Measurements from ENCODE around the gene NOTCH1.
A peak's percentile ranks its signal among the peaks of the same experiment; 100 is the strongest.
"Not testable (repeated sequence)": the region's sequence is repeated elsewhere in the genome, so short reads cannot be mapped to it uniquely, and the experiment has no call there.

Gene NOTCH1

DNA sequence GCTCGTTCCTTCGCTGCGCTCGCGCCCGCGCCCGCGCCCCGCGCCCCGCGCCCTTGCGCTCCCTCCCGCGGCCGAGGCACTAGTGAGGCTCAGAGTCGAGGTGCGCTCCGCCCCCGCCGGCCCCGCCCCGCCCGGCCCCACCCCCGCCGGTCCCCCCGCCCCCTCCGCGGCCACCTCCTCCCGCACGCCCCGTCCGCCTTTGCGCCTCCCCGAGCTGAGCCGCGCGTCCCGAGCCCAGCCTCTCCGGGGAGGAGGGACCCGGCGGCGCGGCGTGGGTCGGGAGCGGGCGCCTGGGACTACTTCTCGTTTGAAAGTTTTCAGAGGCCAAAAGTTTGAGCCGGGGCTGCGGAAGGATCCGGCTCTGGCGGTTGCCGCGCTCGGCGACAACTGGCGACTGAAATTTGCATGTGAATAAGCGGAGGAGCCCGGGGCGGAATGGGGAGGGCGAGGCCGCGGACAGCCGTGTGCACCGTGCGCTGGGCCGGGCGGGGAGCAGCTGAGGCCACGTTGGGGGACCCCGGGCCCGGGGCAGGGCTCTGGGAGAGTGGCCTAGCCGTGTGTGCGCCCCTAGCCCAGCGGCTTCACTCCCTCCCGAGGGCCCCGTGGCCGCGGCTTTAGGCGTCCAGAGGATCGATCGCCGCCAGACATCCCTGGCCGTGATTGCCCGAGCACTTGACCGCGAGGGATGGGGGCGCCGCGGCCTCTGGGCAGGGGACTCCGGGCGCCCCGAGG, at the start of gene NOTCH1:
TSS of gene NOTCH1 (minus strand) at position 84 of the 732 bp plus-strand sequence. CDS start 262 bp downstream, outside the sequence.
- DNase-seq, result peak; percentile 28

DNA sequence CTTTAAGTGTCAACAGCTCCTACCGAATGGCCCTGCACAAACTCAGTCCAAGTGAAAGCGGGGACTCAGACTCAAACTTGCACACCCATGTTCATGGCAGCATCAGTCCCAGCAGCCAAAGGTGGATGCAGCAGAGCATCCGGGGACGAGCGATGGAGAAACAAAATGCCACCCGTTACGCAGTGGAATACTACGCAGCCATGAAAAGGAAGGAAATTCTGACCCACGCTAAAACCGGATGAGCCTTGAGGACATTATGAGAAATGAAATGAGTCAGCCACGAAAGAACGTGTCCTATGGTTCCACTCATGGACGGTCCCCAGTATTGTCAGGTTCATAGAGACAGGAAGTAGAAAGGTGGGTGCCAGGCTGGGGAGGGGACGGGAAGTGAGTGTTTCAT, 48.6 kb upstream of the NOTCH1 start:
- DNase-seq, result no peak

DNA sequence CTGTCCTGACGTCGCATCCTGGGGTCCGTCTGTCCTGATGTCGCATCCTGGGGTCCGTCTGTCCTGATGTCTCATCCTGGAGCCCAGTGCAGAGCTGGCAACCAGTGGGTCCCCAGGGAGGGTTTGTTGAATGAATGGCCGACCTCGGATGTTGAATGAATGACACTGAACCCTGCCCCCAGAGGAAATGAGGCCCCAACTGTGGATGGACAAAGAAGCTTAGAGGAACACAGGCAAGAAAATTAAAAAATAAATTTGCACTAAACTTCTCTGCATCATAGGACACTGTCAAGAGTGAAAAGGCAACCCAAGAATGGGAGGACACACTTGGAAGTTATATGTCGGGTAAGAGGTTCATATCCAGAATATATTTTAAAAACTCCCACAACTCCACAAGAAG, 47.7 kb upstream of the NOTCH1 start:
- no peak for DNase-seq

DNA sequence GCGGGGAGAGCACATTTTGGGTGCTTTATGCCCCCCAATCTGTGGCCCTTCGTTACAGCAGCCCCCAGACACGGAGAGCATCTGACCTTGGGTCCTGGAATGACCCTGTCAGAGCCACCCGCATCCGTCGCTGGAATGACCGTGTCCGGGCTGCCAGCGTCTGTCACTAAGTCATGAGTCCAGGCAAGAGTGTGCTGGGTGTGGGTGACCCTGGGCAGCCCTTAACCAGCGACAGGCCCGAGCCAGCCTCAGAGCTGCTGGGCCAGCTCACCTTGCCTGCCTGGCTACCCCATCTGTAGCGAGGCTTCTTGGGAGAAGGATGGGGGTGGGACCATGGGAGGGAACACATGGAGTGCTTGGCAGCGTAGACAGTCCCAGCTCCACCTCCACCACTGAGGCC, 46.8 kb upstream of the NOTCH1 start:
- DNase-seq, result no peak

DNA sequence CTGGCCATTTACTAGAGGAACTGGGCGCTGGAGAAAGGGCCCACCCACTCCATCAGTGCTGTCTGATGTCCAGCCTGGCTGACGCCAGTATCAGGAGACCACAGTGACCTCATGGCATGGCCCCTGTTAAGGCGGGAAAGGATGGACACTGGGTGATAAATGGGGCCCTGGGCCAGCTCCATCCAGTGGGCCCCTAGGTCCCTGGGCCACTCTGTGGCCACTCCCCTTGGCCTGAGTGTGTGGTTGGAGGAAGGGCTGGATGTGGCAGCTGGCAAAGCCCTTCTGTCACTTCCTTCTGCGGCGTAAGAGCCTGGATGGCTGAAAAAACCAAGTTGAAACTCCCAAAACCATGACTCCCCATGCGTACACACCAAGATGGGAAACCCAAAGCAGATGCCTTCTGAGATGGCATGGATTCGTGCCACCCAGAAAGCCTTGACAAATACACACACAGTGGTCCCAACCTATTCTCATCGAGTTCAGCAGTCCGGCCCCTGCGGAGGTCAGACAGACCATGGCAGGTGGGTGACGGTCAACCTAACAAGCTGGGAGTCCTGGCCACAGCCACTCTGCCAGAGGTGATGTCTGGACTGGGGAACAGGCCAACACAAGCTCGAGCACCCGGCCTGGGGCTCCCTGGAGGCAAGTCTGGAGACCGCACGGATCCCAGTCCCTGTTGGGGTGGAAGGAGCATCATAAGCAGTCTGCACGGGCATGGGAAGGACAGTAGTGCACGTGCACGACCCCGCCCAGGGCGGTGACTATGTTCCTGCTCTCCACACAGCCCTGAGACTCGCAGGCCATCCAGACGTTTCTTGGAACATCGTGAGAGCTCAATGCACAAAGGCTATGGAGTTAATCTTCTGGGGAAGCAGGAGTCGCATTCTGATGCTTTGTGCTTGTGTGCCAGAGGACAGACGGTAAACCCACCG, 45.2 kb upstream of the NOTCH1 start:
- no peak for DNase-seq

DNA sequence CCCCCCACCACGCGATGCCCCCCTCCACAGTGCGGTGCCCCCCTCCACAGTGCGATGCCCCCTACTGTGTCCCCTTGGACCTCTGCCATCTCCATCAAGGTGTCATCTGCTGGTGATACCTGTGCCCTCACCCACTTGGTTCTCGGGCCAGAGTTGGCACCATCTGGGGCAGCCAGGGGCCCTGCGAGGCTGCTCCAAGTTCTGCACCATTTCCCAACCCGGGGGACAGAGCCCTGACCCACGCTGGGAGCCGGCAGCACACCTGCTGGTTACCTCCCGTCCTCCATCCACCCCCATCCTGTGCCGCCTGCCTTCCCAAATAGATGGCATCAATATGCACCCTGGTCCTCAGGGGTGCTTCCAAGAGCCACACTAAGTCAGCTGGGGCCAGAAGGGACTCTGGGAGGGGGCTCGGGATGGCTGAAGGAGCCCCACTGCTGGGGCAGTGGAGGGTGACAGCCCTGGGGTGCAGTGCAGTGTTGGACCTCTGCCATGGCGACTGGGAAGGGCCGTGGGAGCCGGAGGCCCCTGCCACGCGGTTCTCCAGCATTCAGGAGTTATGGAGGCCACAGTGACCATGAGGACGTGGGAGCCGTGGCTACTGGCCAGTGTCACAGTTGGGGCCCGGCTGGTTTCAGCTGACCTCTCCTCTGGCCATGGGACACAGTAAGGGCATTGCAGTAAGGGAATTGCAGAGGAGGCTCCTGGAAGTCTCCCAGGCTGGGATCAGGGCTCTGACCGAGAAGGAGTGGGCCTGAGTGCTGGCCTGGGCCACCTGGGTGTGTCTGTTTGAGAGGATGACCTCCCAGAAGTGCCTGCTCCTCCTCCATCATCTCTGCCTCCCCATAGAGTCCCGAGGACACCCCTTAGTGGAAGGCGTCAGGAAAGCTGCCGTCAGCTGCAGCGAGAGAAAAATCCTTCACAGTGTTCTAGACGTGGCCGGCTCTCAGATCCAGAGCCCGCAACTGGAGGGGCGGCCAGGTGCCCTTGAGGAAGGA, 44.2 kb upstream of the NOTCH1 start:
- no peak for DNase-seq

DNA sequence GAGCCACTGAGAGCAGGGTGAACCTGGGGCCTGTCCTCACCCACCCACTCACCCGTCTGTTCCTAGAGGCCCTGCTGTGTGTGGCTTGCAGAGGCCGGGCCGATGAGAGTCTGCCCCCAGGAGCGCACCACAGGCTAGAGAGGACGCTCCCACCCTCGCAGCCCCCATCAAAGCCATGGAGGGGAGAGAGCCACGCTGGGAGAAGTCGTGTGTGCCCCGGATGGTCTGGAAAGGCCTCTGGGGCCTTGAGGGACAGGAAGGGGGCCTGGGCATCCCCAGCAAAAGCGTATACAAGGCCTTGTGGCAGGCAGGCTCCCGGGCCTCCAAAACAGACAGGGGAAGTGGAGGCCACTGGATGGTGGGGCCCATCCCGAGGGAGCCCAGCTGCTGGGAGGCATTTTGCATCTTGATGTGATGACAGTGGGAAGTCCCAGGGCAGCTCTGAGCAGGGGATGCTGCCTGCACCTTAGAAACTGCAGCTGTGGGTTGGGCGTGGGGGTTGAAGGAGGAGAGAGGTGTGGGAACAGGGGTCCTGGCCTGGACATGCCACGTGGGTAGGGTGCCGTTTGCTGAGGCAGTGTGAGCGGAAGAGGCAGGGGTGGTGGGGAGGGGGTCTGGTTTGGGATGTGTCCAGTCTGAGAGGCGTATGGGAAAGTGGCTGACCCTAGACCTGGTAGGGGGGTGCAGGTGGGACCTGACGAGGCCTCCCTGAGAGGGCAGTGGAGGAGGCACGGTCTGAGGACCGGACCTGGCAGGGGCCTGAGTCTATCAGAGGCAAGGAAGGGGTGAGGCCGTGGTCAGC, 43.0 kb upstream of the NOTCH1 start:
- no peak for DNase-seq

DNA sequence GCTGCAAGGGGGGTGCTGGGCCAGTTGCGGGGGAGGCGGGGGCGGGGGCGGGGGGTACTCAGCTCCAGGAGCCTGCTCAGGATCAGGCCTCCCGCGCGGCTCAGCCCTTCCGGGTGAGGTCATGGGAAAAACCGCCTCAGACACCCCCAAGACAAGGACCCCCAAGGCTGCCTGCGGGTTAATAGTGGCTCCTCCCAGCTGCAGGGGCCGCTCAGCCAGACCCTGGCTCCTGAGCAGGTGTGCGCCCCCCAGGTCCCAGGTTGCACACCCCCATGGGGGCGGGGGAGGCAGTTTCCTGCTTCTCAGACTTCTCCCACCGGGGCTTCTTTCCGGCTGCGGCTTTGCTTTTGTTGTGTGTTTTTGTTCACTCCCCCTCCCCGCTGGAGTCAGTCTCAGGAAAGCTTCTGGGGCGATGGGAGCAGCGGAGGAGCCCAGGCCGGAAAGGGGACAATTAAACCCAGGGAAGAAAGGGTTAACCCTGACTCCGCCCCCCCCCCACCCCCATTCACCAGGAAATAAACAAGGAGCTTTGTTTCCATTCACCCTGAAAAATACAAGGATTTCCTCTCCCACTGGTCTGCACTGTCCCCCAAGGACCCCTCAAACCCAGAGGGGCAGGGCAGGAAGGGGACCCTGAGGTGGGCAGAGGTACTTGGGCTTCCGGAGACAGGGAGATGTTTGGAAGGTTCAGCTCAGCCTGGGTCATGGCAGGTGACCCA, 42.3 kb upstream of the NOTCH1 start:
- DNase-seq, result no peak

DNA sequence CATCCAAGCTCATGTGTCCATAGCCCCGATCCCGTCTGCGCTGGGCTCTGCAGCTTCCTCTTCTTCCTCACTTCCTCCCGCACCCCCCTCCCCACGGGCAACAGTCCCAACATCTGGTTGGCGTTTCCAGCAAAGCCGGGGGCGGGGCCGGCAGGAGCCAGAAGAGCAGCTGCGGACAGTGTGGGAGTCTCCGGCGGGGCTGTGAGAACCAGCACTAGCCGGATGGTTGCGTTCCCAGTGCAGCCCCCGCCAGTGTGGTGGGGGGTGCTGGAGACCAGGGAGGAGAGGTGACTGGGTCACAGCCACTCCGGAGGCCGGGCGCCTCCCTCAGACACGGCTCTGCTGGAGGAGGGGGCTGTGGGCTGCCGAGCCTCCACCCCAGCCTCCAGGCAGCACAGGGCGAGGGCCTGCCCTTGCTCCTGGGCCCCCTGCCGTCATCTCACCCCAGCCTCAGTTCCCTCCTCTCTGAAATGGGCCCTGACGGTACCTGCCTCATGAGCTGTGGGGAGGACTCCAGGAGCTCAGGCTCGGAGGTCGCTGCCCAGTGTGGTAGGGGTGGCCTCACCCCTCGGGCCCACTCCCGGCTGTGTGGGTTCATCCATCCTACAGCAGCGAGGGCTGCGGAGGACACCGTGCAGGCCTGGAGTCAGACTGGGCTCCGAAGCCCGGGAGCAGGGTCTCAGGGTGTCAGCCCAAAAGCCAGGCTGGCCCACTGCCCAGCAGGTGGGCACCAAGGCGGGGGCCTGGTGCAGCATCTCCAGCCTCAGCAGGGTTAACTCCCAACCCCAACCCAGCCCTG, 41.5 kb upstream of the NOTCH1 start:
- no peak for DNase-seq

DNA sequence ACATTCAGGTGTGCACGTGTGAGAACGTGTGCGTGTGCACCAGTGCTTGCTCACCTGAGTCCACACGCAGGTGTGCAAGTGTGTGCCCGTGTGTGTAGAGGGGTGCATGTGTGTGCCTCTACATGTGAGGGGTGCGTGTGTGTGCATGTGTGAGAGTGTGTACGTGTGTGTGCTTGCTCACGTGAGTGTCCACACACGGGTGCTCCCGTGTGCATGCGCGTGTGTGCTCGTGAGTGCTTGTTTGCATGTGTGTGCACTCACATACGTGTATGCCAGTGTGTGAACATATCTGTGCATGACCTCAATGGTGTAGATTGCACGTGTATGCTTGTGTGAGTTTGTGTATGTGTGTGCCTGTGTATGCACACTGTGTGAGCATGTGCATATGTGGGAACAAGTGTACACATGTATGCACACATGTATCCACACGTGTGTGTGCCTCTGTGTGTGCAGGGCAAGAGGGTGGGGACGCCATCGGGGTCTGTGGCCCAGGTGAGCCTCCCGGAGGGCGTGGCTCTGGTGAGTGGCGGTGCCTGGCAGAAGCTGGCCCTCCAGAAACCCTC, 40.6 kb upstream of the NOTCH1 start:
- no peak for DNase-seq

DNA sequence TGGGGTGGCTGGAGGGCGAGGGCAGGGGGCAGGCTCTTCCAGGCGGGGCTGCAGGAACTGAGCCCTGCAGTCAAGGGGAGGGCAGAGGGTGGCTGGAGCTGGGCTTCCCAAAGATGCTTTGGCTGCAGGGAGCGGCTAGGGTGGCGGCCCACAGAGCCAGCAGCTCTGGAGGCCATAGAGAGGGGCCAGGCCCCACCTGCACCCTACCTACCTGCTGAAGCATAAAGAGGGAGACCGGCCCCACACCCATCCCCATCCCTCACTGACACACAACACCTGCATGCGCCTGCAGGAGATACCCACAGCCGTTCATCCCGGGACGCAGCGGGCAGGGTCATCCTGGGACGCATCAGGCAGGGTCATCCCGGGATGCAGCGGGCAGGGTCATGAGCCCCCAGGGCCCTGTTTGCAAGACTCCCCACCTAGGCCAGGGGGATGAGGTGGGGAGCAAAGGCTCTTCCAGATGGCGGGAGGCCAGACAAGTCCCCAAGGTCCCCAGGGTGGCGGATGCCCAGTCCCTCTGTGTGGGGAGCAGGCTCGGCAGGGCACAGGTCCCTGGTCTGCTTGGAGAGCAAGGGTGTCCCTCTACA, 39.8 kb upstream of the NOTCH1 start:
- DNase-seq, result no peak

DNA sequence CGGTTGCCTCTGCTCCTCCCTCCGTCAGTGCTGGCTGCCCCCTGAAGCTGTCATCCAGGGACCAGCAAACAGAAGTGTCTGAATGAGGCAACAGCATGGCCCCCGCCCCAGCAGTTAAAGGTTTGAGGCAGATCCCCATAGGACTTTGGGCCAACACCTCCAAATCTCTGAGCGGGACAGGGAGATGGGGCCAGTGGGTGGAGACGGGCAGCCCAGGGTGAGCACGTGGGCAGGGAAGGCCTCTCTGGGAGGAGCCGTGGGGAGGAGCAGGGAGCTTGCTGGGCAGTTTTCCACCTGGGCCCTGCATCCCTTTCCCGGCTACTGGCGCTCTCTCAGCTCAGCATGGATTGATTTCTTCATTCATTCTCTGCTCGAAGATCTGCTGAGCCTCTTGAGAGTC, 39.1 kb upstream of the NOTCH1 start:
- no peak for DNase-seq

DNA sequence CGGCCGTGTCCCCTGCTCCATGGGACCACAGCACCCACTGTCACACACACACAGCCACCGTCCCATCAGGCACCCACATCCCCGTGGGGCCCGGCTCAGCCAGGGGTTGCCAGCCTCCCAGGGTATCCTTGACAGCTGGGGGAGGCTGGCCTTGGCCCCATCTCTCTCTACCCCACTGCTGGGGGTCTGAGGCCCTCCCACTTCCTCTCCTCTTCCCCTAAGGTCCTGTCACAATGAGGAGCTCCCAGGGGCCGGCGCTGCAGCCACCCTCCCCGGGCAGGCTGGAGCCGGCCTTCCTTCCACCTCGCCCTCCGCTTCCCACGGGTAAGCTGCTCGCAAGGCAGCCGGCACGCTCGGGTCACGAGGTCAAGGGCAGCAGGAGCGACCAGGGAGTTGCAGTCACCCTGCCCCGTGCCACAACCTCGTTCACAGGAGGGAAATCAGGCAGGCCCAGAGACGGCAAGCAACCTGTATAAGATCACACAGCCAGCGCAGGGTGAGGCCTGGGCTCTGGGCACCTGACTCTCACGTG, 38.6 kb upstream of the NOTCH1 start:
- DNase-seq, result no peak

DNA sequence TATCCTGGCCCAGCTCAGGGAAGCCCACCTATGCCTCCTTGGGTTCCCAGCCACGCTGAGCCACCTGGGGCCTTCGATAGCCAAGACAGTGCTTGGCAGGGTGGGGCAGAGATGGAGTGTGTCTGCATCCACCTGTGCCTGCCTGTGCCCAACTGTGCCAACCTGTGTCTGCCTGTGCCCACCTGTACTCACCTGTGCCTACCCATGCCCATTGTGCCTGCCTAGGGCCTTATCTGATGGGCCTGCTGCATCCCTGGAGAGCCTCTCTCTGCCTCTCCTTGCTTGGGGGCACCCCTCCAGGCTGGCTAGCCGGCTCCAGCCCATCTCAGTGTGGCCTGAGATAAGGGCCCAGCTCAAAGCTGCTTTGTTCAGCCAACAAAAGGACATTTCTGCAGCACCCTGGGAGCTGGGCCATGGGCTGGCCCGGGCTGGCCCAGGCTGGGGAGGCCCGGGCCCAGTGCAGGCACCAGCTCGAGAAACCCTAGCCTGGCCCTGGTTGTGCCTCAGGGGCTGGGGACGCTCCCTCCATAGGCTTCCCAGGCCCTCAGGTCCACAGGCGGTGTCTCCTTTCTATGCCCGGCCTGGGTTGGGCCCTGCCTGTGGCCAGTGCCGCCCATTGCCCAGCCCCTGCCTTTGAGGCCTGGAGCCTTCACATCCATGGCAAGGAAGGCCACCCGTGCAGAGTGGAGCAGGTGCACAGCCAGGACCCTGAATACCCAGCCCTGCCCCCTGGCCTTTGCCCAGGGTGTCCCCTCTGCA, 37.3 kb upstream of the NOTCH1 start:
- DNase-seq, result no peak

DNA sequence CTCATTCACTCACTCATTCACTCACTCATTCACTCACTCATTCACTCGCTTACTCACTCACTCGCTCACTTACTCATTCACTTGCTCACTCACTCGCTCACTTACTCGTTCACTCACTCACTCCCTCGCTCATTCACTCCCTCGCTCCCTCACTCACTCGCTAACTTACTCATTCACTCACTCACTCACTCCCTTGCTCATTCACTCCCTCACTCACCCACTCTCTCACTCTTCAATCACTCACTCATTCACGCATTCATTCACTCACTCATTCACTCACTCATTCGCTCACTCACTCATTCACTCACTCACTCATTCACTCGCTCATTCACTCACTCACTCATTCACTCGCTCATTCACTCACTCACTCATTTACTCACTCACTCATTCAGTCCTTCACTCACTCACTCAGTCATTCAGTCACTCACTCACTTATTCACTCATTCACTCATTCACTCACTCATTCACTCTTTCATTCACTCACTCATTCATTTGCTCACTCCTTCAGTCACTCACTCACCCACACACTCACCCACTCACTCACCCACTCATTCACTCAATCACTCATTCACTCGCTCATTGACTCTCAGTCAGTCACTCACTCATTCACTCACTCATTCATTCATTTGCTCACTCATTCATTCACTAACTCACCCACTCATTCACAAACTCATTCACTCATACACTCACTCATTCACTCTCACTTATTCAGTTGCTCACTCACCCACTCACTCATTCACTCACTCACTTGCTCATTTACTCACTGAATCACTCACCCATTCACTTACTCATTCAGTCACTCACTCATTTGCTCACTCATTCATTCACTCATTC, 36.0 kb upstream of the NOTCH1 start:
- DNase-seq, result no peak

DNA sequence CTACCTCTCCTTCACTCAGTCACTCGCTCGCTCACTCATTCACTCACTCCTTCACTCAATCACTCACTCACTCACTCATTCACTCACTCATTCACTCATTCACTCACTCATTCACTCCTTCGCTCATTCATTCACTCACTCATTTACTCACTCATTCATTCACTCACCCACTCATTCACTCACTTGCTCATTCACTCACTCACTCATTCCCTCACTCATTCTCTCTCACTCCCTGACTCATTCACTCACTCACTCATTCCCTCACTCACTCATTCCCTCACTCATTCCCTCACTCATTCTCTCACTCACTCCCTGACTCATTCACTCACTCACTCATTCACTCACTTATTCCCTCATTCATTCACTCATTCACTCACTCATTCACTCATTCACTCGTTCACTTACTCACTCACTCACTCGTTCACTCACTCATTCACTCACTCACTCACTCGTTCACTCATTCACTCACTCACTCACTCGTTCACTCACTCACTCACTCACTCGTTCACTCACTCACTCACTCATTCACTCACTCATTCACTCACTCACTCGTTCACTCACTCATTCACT, 33.9 kb upstream of the NOTCH1 start:
- DNase-seq, result not testable (repeated sequence)

Measured in NCI-H1436 (cell line).